ENCODE results near the gene ZNF462.
"Not testable (repeated sequence)": the region's sequence is repeated elsewhere in the genome, so short reads cannot be mapped to it uniquely, and the experiment has no call there.

Gene ZNF462

DNA sequence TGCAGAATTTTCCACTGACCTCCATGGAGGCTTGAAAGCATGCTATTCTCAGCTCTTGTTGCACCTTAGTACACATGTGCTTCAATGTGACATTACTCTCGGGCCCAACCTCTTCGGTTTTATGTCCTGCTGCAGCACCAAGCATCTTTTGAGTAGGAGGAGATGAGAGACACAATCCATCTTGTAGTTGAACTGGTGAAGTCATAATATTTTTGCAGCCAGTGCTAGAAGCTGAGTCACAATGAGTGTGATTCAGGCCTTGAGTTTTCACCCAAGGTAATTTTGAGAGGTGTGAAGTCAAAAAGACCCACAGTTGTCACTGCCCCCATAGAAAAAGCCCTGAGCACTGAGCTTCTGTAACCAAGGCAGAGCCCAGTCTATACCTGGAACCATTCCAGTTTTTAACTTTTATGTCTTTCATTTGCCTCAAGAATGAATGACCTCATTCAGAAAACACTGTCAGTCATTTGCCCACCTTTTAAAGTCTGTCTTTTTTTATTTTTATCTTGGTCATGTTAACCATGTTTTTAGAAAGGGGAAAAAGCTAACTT, 117.7 kb downstream of the ZNF462 start:
- DNase-seq (ENCODE audit: extremely low read depth, low read depth): no peak
- TF ChIP-seq, protein P1, sequence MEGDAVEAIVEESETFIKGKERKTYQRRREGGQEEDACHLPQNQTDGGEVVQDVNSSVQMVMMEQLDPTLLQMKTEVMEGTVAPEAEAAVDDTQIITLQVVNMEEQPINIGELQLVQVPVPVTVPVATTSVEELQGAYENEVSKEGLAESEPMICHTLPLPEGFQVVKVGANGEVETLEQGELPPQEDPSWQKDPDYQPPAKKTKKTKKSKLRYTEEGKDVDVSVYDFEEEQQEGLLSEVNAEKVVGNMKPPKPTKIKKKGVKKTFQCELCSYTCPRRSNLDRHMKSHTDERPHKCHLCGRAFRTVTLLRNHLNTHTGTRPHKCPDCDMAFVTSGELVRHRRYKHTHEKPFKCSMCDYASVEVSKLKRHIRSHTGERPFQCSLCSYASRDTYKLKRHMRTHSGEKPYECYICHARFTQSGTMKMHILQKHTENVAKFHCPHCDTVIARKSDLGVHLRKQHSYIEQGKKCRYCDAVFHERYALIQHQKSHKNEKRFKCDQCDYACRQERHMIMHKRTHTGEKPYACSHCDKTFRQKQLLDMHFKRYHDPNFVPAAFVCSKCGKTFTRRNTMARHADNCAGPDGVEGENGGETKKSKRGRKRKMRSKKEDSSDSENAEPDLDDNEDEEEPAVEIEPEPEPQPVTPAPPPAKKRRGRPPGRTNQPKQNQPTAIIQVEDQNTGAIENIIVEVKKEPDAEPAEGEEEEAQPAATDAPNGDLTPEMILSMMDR (IDR thresholded peaks at IDR 0.05; ENCODE audit: low read depth, low read length, missing control alignments): no peak
- H3K4me3 ChIP-seq (replicated peaks; ENCODE audit: low read depth, low read length): no peak overlapping the region

DNA sequence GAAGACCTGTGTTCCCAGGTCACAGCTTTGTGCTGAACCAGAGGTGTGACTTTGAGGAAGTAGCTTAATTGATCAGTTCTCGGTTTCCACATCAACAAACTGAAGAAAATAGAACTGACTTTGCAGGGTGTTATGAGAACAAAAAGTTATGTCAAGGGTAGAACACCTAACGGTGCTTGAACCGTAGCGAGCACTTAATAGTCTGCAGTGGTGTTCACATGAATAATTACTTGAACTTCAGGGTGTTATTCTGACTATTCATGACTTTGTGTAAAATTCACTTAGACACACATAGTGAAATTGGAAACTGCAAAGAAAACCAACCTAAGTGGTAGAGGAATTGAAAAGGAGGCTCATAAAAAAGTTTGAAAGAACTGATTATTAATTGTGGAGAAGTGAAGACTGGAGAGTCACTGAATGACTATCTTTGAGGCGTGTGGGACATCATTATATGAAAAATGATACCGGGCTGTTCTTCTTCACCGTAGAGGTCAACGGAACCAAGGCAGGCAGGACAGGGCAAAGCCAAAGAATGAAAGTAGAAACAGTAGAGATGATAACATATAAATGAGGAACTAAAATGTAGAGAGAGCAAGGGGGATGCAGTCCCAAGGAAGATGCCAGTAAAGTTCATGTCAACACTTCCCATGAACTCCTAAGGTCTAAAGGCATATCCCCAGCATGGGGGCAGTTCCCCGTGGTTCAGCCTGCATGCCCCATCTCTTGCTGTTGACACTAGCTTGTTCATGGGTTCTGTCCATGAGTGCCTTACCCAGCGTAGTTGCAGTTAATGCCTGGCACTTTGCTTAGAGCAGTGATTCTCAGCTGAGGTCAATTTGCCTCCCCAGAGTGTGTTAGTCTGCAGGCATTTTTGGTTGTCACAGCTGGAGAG, 118.7 kb downstream of the ZNF462 start:
- TF ChIP-seq, protein P1 (IDR thresholded peaks at IDR 0.05; ENCODE audit: low read depth, low read length, missing control alignments): no peak
- H3K4me3 ChIP-seq (replicated peaks; ENCODE audit: low read depth, low read length): no peak overlapping the region
- no peak for DNase-seq (ENCODE audit: extremely low read depth, low read depth)

DNA sequence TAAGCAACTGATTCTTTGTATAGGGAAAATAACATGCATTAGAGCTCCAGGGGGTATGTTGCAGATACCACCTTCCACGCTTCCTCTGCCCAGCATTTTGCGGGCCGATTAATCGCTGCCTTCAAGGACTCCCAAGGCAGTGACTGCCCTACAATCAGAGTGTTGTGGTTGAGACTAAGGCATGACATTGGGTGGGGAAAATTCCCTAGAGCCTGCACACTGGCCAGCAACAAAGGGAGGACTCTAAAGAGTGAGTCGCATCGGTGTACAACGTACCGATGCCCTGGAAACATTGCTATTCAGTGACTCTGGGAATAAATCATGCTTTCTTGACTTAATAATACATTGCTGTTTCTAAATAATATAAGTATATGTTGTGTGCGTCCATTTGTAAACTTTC, 119.7 kb downstream of the ZNF462 start:
- TF ChIP-seq, protein P1 (IDR thresholded peaks at IDR 0.05; ENCODE audit: low read depth, low read length, missing control alignments): no peak

DNA sequence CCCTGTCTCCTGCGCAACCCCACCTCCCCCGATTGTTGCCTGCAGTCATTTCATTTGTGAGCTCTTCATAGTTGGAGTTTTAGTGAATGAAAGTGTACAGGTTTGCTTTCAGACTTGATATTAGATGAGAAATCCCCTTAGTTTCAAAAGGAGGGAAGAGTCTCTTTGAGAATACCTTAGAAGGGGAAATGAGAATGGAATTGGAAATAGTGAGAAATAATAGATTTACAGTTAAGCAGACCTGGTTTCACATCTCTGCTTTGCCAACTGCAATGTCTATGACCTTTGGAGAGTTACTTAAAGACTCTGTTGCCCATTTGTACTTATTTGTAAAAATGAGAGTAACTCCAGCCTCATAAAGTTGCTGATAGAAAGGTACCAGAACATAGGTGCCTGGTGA, 120.4 kb downstream of the ZNF462 start:
- no peak overlapping the region for H3K4me3 ChIP-seq (replicated peaks; ENCODE audit: low read depth, low read length)
- no peak for DNase-seq (ENCODE audit: extremely low read depth, low read depth)
- TF ChIP-seq, protein P1 (IDR thresholded peaks at IDR 0.05; ENCODE audit: low read depth, low read length, missing control alignments): no peak

More for the DNA sequence above, 119.7 kb downstream of the ZNF462 start:
- H3K4me3 ChIP-seq (replicated peaks; ENCODE audit: low read depth, low read length): no peak overlapping the region
- no peak for DNase-seq (ENCODE audit: extremely low read depth, low read depth)

DNA sequence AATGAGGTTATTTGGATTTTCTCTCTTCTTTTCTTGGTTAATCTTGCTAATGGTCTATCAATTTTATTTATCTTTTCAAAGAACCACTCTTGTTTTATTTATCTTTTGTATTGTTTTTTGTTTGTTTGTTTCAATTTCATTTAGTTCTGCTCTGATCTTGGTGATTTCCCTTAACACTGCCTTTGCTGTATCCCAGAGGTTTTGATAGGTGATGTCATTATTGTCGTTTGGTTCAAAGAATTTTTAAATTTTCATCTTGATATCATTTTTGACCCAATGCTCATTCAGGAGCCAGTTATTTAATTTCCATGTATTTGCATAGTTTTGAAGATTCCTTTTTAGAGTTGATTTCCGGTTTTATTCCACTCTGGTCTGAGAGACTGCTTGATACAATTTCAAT, 126.9 kb downstream of the ZNF462 start:
- H3K4me3 ChIP-seq (replicated peaks; ENCODE audit: low read depth, low read length); DNase-seq (ENCODE audit: extremely low read depth, low read depth): not testable (repeated sequence)

DNA sequence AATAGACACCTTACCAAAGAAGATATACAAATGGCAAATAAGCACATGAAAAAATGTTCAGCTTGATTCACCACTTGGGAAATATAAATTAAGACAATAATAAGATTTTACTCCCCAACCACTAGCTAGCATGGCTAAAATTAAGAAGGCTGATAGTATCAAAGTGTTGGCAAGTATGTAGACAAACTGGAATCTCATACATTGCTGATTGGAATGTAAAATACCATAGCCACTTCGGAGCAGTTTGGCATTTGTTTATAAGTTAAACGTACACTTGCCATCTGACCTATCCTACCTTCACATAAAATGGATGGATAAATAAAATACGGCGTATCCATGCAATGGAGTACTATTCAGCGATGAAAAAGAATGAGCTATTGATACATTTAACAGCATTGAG, 129.2 kb downstream of the ZNF462 start:
- no peak for DNase-seq (ENCODE audit: extremely low read depth, low read depth)
- TF ChIP-seq, protein P1 (IDR thresholded peaks at IDR 0.05; ENCODE audit: low read depth, low read length, missing control alignments): no peak
- no peak overlapping the region for H3K4me3 ChIP-seq (replicated peaks; ENCODE audit: low read depth, low read length)

DNA sequence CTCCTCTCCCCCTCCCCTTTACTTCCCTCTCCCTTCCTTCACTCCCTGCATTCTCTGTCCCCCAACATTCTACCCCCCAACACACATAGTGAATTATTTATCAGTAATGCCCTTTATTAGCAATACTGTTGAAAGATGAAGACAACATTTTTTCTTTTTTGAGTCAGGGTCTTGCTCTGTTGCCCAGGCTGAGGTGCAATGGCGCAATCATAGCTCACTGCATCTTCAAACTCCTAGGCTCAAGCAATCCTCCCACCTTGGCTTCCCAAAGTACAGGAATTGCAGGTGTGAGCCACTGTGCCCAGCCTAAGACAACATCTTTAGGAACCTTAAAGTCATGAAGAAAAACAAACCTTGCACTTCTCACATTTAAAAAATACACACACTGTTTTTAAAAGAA, 130.6 kb downstream of the ZNF462 start:
- no peak for DNase-seq (ENCODE audit: extremely low read depth, low read depth)
- TF ChIP-seq, protein P1 (IDR thresholded peaks at IDR 0.05; ENCODE audit: low read depth, low read length, missing control alignments): no peak
- no peak overlapping the region for H3K4me3 ChIP-seq (replicated peaks; ENCODE audit: low read depth, low read length)

Measured in HFF-Myc (cell line).